ENCODE measurements around the gene MYMX. TPM values are rescaled to one million over a fixed set of nuclear protein-coding genes. Genes with fewer than 3 reads are reported as not detected.

Gene MYMX
- total RNA-seq, result not detected

DNA sequence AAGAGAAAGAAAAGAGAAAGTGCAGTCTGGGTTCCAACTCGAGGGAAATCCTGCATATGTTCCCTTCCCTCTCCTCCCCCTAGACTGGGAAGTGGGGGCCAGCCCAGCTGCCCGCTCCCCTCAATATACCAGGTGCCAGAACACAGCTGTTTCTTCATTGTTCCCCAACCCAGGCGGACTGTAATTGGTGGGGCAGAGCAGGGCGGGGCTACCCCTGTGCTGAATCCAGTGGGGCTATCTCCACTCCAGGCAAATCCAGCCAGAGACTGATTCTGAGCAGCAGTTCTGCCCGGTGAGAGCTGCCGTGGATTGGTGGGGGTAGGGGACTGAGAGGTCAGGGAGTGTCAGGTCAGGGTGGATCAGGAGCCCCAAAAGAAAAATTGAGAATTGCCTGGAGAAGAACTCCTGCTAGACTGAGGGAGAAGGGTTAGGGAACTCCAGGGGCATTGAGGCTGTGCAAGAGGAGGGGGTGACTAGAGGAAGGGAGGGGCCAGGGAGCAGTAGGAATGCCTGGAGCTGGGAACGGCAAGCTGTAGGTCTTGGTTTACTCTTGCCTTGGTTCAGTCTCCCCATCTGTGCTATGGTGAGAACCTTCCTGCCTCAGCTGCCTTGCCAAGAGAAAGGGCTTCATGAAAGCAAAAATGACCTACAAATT, at the start of gene MYMX:
Gene MYMX (plus strand): TSS at position 250 of the 655 bp plus-strand sequence. CDS start 546 bp downstream, outside the sequence.
- no peak for DNase-seq
- Histone ChIP-seq H3K27me3 (no peaks in the 10 kb centered on the region), H3K9ac (ENCODE audit: low read depth in 2 of 2, low read length in 2 of 2) (peak within 1 kb of the TSS; percentile 30 to 55), H3K4me3 (no peak within 1 kb of the TSS), H3K9me3 (no peaks in the 10 kb centered on the region), H3K4me1 (peaks cover 2% of the 10 kb centered on the region), H3K36me3 (no peaks in the 10 kb centered on the region), H3K27ac (no peak within 1 kb of the TSS)
- intact Hi-C loops (cut with DNase I), result no loop called here
- TF ChIP-seq, protein P1, sequence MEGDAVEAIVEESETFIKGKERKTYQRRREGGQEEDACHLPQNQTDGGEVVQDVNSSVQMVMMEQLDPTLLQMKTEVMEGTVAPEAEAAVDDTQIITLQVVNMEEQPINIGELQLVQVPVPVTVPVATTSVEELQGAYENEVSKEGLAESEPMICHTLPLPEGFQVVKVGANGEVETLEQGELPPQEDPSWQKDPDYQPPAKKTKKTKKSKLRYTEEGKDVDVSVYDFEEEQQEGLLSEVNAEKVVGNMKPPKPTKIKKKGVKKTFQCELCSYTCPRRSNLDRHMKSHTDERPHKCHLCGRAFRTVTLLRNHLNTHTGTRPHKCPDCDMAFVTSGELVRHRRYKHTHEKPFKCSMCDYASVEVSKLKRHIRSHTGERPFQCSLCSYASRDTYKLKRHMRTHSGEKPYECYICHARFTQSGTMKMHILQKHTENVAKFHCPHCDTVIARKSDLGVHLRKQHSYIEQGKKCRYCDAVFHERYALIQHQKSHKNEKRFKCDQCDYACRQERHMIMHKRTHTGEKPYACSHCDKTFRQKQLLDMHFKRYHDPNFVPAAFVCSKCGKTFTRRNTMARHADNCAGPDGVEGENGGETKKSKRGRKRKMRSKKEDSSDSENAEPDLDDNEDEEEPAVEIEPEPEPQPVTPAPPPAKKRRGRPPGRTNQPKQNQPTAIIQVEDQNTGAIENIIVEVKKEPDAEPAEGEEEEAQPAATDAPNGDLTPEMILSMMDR (IDR thresholded peaks at IDR 0.05), result no peak

DNA sequence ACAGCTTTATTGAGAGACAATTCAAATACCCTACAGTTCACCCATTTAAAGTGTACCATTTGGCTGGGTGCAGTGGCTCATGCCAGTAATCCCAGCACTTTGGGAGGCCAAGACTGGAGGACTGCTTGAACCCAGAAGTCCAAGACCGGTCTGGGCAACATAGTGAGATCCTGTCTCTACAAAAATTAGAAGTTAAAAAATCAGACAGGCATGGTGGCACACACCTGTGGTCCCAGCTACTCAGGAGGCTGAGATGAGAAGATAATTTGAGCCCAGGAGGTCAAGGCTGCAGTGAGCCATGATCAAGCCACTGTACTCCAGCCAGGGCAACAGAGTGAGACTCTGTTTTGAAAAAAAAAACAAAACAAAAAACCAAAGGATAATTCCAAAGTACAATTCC, 49.2 kb upstream of the MYMX start:
- Histone ChIP-seq H3K9me3 (no peaks in the 10 kb centered on the region), H3K27me3 (no peaks in the 10 kb centered on the region), H3K4me3 (no peak overlapping the region), H3K9ac (ENCODE audit: low read depth in 2 of 2, low read length in 2 of 2) (no peak overlapping the region), H3K27ac (no peak overlapping the region), H3K36me3 (no peaks in the 10 kb centered on the region), H3K4me1 (no peaks in the 10 kb centered on the region)
- TF ChIP-seq, protein P1 (IDR thresholded peaks at IDR 0.05), result no peak
- DNase-seq, result no peak
- intact Hi-C loops (cut with DNase I), result no loop called here

DNA sequence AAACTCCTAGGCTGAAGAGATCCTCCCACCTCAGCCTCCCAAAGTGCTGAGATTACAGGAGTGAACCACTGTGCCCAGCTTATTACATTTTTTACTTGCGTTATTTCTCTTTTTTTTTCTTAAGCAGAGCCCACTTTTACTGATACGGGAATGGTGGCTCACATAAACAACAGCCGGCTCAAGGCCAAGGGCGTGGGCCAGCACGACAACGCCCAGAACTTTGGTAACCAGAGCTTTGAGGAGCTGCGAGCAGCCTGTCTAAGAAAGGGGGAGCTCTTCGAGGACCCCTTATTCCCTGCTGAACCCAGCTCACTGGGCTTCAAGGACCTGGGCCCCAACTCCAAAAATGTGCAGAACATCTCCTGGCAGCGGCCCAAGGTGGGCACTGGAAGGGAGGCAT, 47.6 kb upstream of the MYMX start:
- Histone ChIP-seq H3K27me3 (no peaks in the 10 kb centered on the region), H3K4me3 (no peak overlapping the region), H3K4me1 (no peaks in the 10 kb centered on the region), H3K27ac (no peak overlapping the region), H3K36me3 (no peaks in the 10 kb centered on the region), H3K9me3 (no peaks in the 10 kb centered on the region), H3K9ac (ENCODE audit: low read depth in 2 of 2, low read length in 2 of 2) (peak overlapping the region in 1 of 2 donors; percentile 21)
- DNase-seq, result peak; percentile 71
- intact Hi-C loops (cut with DNase I), result no loop called here
- TF ChIP-seq, protein P1 (IDR thresholded peaks at IDR 0.05), result no peak

DNA sequence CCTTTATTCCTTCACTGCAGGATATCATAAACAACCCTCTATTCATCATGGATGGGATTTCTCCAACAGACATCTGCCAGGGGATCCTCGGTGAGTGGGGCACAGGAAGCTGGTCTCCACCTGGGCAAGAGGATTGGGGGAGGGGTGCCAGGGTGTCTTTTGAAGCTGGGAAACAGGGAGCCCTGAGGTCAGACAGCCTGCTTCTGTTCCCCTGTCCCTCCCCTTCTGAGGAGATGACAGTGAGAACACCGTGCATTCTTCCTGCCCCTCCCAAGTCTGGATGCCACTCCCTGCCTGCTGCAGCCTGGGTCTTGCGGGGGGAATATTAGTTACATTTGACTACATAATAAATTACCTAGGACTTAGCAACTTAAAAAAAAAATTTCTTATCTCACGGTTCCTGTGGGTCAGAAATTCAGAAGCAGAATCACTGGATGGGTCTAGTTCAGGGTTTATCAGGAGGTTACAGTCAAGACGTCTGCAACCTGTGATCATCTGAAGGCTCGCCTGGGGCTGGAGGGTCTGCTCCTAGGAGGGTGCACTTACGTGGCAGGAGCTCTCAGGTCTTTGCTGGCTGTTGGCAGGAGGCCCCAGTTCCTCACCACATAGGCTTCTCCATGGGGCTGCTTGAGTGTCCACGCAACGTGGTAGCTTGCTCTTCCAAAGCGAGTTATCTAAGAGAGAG, 46.7 kb upstream of the MYMX start:
- H3K4me1 ChIP-seq, result no peaks in the 10 kb centered on the region
- no peaks in the 10 kb centered on the region for H3K9me3 ChIP-seq
- intact Hi-C loops (cut with DNase I), result no loop called here
- H3K27ac ChIP-seq, result no peak overlapping the region
- peak overlapping the region in 1 of 2 donors; percentile 21 for H3K9ac ChIP-seq (ENCODE audit: low read depth in 2 of 2, low read length in 2 of 2)
- H3K27me3 ChIP-seq, result no peaks in the 10 kb centered on the region
- H3K36me3 ChIP-seq, result no peaks in the 10 kb centered on the region
- TF ChIP-seq, protein P1 (IDR thresholded peaks at IDR 0.05), result no peak
- DNase-seq, result no peak
- no peak overlapping the region for H3K4me3 ChIP-seq

DNA sequence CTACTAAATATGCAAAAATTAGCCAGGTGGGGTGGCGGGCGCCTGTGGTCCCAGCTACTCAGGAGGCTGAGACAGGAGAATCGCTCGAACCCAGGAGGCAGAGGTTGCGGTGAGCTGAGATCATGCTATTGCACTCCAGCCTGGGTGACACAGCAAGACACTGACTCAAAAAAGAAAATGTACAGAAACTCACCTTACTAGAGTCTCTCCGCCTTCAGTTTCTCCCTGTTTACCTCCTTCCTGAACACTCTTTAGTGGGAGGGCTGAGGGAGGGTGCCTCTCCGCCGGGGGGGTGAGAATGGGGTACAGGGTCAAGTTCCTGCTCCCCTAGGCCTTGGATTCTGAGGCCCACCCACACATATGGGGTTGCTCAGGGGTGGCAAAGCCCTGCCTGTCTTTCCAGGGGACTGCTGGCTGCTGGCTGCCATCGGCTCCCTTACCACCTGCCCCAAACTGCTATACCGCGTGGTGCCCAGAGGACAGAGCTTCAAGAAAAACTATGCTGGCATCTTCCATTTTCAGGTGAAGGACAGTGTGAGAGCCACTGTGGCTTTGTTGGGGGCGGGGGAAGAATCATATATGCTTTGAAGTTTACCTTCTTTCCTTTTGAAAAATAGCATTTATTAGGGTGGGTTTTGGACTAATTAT, 44.7 kb upstream of the MYMX start:
- no peak for DNase-seq
- TF ChIP-seq, protein P1 (IDR thresholded peaks at IDR 0.05), result no peak
- Histone ChIP-seq H3K36me3 (no peaks in the 10 kb centered on the region), H3K27me3 (no peaks in the 10 kb centered on the region), H3K4me1 (no peaks in the 10 kb centered on the region), H3K27ac (no peak overlapping the region), H3K9ac (ENCODE audit: low read depth in 2 of 2, low read length in 2 of 2) (no peak overlapping the region), H3K4me3 (no peak overlapping the region), H3K9me3 (no peaks in the 10 kb centered on the region)
- intact Hi-C loops (cut with DNase I), result loop anchor here (2.0 kb wide), 1 partner anchor 61 kb away; no protein-coding TSS in a partner anchor

Data from colonic mucosa (tissue), 4 donors.